CD14-positive monocyte (primary cell): ENCODE data around the gene GIPC3. TPM values are rescaled to one million over a fixed set of nuclear protein-coding genes. Genes with fewer than 3 reads are reported as not detected.
"Not testable (repeated sequence)": the region's sequence is repeated elsewhere in the genome, so short reads cannot be mapped to it uniquely, and the experiment has no call there.

Experiments used
- DNase-seq, 3 donors: peaks; one replicate each; pipeline ENCODE4 v3.0.0-alpha.2; 2011 to 2022
- H2AFZ ChIP-seq: 2 replicates; pipeline ENCODE4 v1.6.0; 2012; ENCODE audit warnings: mild to moderate bottlenecking, low read depth, low read length, inconsistent platforms; ENCODE audit not compliant: insufficient read depth, poor library complexity, severe bottlenecking
- H3K27ac ChIP-seq, 2 donors: 1 replicate in 1 of 2; 2 replicates in 1 of 2; pipeline ENCODE4 v1.5.1; 2012 to 2013; ENCODE audit warnings: low read length in 2 of 2, control low read depth in 1 of 2, inconsistent platforms in 1 of 2, low read depth in 1 of 2, mild to moderate bottlenecking in 1 of 2
- H3K27me3 ChIP-seq, 2 donors: one replicate each; pipeline versions ENCODE4 v1.6.0 to v1.6.1; 2011 to 2013; ENCODE audit warnings: low read length in 2 of 2; ENCODE audit not compliant: control insufficient read depth in 2 of 2, insufficient read depth in 2 of 2
- H3K36me3 ChIP-seq, 2 donors: replicated peaks in 1 of 2; 1 replicate in 1 of 2; 2 replicates in 1 of 2; pipeline versions ENCODE4 v1.5.1 to v1.6.1; 2012 to 2013; ENCODE audit warnings: low read length in 2 of 2, control low read depth in 1 of 2, inconsistent platforms in 1 of 2, mild to moderate bottlenecking in 1 of 2; ENCODE audit not compliant: insufficient read depth in 2 of 2, control insufficient read depth in 1 of 2
- H3K4me1 ChIP-seq, 2 donors: 1 replicate in 1 of 2; 2 replicates in 1 of 2; pipeline versions ENCODE4 v1.5.1 to v1.6.1; 2012 to 2013; ENCODE audit warnings: low read length in 2 of 2, control low read depth in 1 of 2, inconsistent platforms in 1 of 2, mild to moderate bottlenecking in 1 of 2, moderate library complexity in 1 of 2; ENCODE audit not compliant: insufficient read depth in 2 of 2, control insufficient read depth in 1 of 2
- H3K4me2 ChIP-seq: replicated peaks from 2 replicates; pipeline ENCODE3; 2012; ENCODE audit warnings: low read length, moderate library complexity, mild to moderate bottlenecking; ENCODE audit not compliant: poor library complexity, severe bottlenecking; ENCODE audit errors: extremely low read depth
- H3K4me3 ChIP-seq, 3 experiments: fragments of 200-600 bp in 1 of 3; sonication (generic) in 1 of 3; replicated peaks in 1 of 3; 1 replicate in 2 of 3; 2 replicates in 1 of 3; pipeline ENCODE4 v1.5.1; 2011 to 2013; ENCODE audit warnings: low read length in 3 of 3, mild to moderate bottlenecking in 3 of 3, control low read depth in 2 of 3, low read depth in 2 of 3, inconsistent platforms in 1 of 3, moderate library complexity in 1 of 3
- H3K79me2 ChIP-seq: 2 replicates; pipeline ENCODE4 v1.6.0; 2012; ENCODE audit warnings: mild to moderate bottlenecking, control low read depth, inconsistent platforms, low read length, moderate library complexity; ENCODE audit not compliant: insufficient read depth
- H3K9ac ChIP-seq: 2 replicates; pipeline ENCODE4 v1.6.0; 2017; ENCODE audit warnings: low read length, mild to moderate bottlenecking; ENCODE audit not compliant: insufficient read depth, poor library complexity, severe bottlenecking
- H3K9me3 ChIP-seq, 2 donors: replicated peaks in 1 of 2; 1 replicate in 1 of 2; 2 replicates in 1 of 2; pipeline versions ENCODE4 v1.5.1 to v1.6.1; 2012 to 2013; ENCODE audit warnings: low read length in 2 of 2, control low read depth in 1 of 2; ENCODE audit not compliant: control insufficient read depth in 1 of 2, insufficient read depth in 1 of 2
- H4K20me1 ChIP-seq: 2 replicates; pipeline ENCODE4 v1.6.0; 2012; ENCODE audit warnings: mild to moderate bottlenecking, low read length, control low read depth, moderate library complexity; ENCODE audit not compliant: insufficient read depth
- H3K27ac Mint-ChIP-seq, 7 donors: one replicate each; pipeline ENCODE4 v1.8.0; 2020; ENCODE audit warnings: mild to moderate bottlenecking in 7 of 7, mixed read lengths in 7 of 7, moderate library complexity in 6 of 7, inconsistent platforms in 2 of 7
- H3K27me3 Mint-ChIP-seq, 3 donors: one replicate each; pipeline ENCODE4 v1.8.0; 2021 to 2022; ENCODE audit warnings: low read depth in 3 of 3, mild to moderate bottlenecking in 3 of 3, mixed read lengths in 3 of 3, moderate library complexity in 3 of 3, inconsistent platforms in 1 of 3
- H3K36me3 Mint-ChIP-seq, 2 donors: one replicate each; pipeline ENCODE4 v1.8.0; 2020; ENCODE audit warnings: mixed read lengths in 2 of 2, inconsistent platforms in 1 of 2, mild to moderate bottlenecking in 1 of 2
- H3K4me1 Mint-ChIP-seq: one replicate; pipeline ENCODE4 v1.8.0; 2020; ENCODE audit warnings: mild to moderate bottlenecking, mixed read lengths
- H3K4me3 Mint-ChIP-seq, 2 donors: one replicate each; pipeline ENCODE4 v1.8.0; 2020; ENCODE audit warnings: mild to moderate bottlenecking in 2 of 2, mixed read lengths in 2 of 2, moderate library complexity in 1 of 2
- H3K9me3 Mint-ChIP-seq, 7 donors: one replicate each; pipeline ENCODE4 v1.8.0; 2020 to 2022; ENCODE audit warnings: mixed read lengths in 7 of 7, mild to moderate bottlenecking in 6 of 7, moderate library complexity in 6 of 7, inconsistent platforms in 2 of 7
- CTCF ChIP-seq: fragments of 200-600 bp; IDR thresholded peaks from one replicate; pipeline ENCODE4 v1.8.0; 2022; ENCODE audit warnings: antibody characterized with exemption, mild to moderate bottlenecking
- whole genome bisulfite sequencing: methylation state at CpG from one replicate; pipeline ENCODE4 v1.1.5; 2013; ENCODE audit warnings: missing lambda C conversion rate; ENCODE audit not compliant: insufficient coverage; 5-methylcytosine and 5-hydroxymethylcytosine counted together
- intact Hi-C, 2 donors: fragments of 100-400 bp; cut with micrococcal nuclease; formaldehyde crosslinking; loops; one replicate each; pipeline versions ENCODE4 v1.15.0 to v1.15.1; 2023
- polyA plus RNA-seq, 3 donors: library from polyadenylated mRNA; depleted of rRNA in 1 of 3; unstranded in 2 of 3; stranded (reverse) in 1 of 3; fragments of 300-500 nt in 2 of 3; fragments of >200 nt in 1 of 3; fragmentation: Illumina TruSeq in 2 of 3; gene quantifications; 1 replicate in 2 of 3; 2 replicates in 1 of 3; pipeline ENCODE4 v1.2.3, GENCODE V29; 2012 to 2021

The GIPC3 gene
- polyA plus RNA-seq, 3 donors = 0.03 TPM; not detected in 2

GRCh38 chr19:3565139-3565538 is 20.1 kb upstream of the GIPC3 start:
- intact Hi-C loops = no loop called here
- no peak for DNase-seq

GRCh38 chr19:3570042-3570441 is 15.2 kb upstream of the GIPC3 start:
- peaks cover 22 to 28% of the 10 kb centered on the region in 2 donors for H3K4me1 ChIP-seq
- H4K20me1 ChIP-seq, H3K9me3 ChIP-seq, DNase-seq, H3K36me3 ChIP-seq, H3K27me3 ChIP-seq, H2AFZ ChIP-seq, H3K27ac ChIP-seq, H3K79me2 ChIP-seq, H3K4me3 Mint-ChIP-seq, H3K36me3 Mint-ChIP-seq, H3K4me3 ChIP-seq, H3K27ac Mint-ChIP-seq, H3K27me3 Mint-ChIP-seq, H3K9ac ChIP-seq, H3K4me2 ChIP-seq, H3K9me3 Mint-ChIP-seq: not testable (repeated sequence)
- peaks cover 19% of the 10 kb centered on the region for H3K4me1 Mint-ChIP-seq
- WGBS = no CpG with 5 or more reads among the region's 11 CpGs
- intact Hi-C loops = loop anchor here in 1 of 2 donors (5.0 kb wide), 1 partner anchor 63 kb away; the partner anchor contains the start of gene FZR1

More at GRCh38 chr19:3565139-3565538, 20.1 kb upstream of the GIPC3 start:
- Mint-ChIP-seq H3K4me3 (no peak overlapping the region), H3K27me3 (peaks cover 0 to 10% (median 5%) of the 10 kb centered on the region in 3 donors), H3K4me1 (peaks cover 10% of the 10 kb centered on the region), H3K9me3 (peaks cover 0 to 2% (median 0%) of the 10 kb centered on the region in 7 donors), H3K27ac (no peak overlapping the region), H3K36me3 (no peaks in the 10 kb centered on the region)
- no peaks in the 10 kb centered on the region for H4K20me1 ChIP-seq
- no peak overlapping the region for H3K27ac ChIP-seq
- no peaks in the 10 kb centered on the region for H3K9me3 ChIP-seq
- no peak overlapping the region for H2AFZ ChIP-seq
- H3K9ac ChIP-seq = no peak overlapping the region
- H3K36me3 ChIP-seq = no peaks in the 10 kb centered on the region
- H3K4me3 ChIP-seq = no peak overlapping the region
- no peaks in the 10 kb centered on the region for H3K27me3 ChIP-seq
- H3K79me2 ChIP-seq = no peaks in the 10 kb centered on the region
- TF ChIP-seq CTCF = no peak
- no peak overlapping the region for H3K4me2 ChIP-seq
- peaks cover 0 to 9% of the 10 kb centered on the region in 2 donors for H3K4me1 ChIP-seq
- WGBS = 93% methylated on average over 14 of the region's 19 CpGs
